A549 (cell line): ENCODE measurements around the gene CCS. TPM values are rescaled to one million over a fixed set of nuclear protein-coding genes. Genes with fewer than 3 reads are reported as not detected.
A peak's percentile ranks its signal among the peaks of the same experiment; 100 is the strongest.

ENCODE experiments used
- ATAC-seq, 2 experiments: fragments of 200-7000 bp in 1 of 2; fragments of >200 bp in 1 of 2; cut with Nextera tagmentation in 1 of 2; cut with Tn5 transposase in 1 of 2; 3 replicates each; pipeline versions ENCODE4 v1.8.0 to v1.9.1; 2018 to 2020; ENCODE audit warnings: mild to moderate bottlenecking in 1 of 2, moderate library complexity in 1 of 2
- CTCF ChIA-PET: fragments of 300-600 bp; sonication (Branson Sonifier 250); formaldehyde crosslinking; extraction: SDS; loops from one replicate; lab custom pipeline; 2021; ENCODE audit warnings: antibody characterized with exemption, inconsistent platforms; lab: Yijun Ruan, JAX
- POLR2A ChIA-PET: fragments of 350-600 bp; formaldehyde crosslinking; extraction: SDS; loops from one replicate; lab custom pipeline; 2021; ENCODE audit warnings: antibody characterized with exemption, inconsistent platforms; lab: Yijun Ruan, JAX
- DNase-seq, 2 experiments: peaks; one replicate each; pipeline versions ENCODE4 v3.0.0 to v3.0.0-alpha.2; 2011 to 2016; ENCODE audit warnings: low read depth in 1 of 2, low spot score in 1 of 2
- FAIRE-seq: peaks from 2 replicates; lab custom pipeline; 2011; peaks lifted over from hg19 to GRCh38; lab: Jason Lieb, UNC
- H3K27ac ChIP-seq, 2 experiments: fragments of >200 bp; sonication (Bioruptor Twin); formaldehyde crosslinking; 3 replicates each; pipeline ENCODE4 v1.5.1; 2016 to 2017
- H3K4me1 ChIP-seq: fragments of >200 bp; sonication (Bioruptor Twin); formaldehyde crosslinking; 3 replicates; pipeline ENCODE4 v1.6.1; 2016
- H3K4me2 ChIP-seq: fragments of >200 bp; sonication (Bioruptor Twin); formaldehyde crosslinking; 3 replicates; pipeline ENCODE4 v1.6.1; 2016
- H3K4me3 ChIP-seq: fragments of >200 bp; sonication (Bioruptor Twin); formaldehyde crosslinking; 3 replicates; pipeline ENCODE4 v1.5.1; 2016
- H3K9me3 ChIP-seq: fragments of >200 bp; sonication (Bioruptor Twin); formaldehyde crosslinking; 3 replicates; pipeline ENCODE4 v1.6.1; 2016
- ATOH8 ChIP-seq: fragments of 250-450 bp; sonication (Bioruptor Pico); IDR thresholded peaks from 2 replicates; pipeline ENCODE4 v1.5.0; 2020; ENCODE audit warnings: low read depth, mild to moderate bottlenecking, moderate library complexity
- CBX2 ChIP-seq: fragments of 200-600 bp; sonication (generic); IDR thresholded peaks from 2 replicates; pipeline ENCODE4 v1.6.1; 2016; ENCODE audit warnings: low read depth, mild to moderate bottlenecking, borderline replicate concordance
- CHD4 ChIP-seq: fragments of 200-600 bp; sonication (generic); IDR thresholded peaks from 2 replicates; pipeline ENCODE4 v1.6.1; 2016; ENCODE audit warnings: antibody characterized with exemption, mild to moderate bottlenecking, borderline replicate concordance
- ELK1 ChIP-seq: fragments of 150-350 bp; IDR thresholded peaks from 2 replicates; pipeline ENCODE4 v1.6.1; 2014; ENCODE audit warnings: low read depth, mild to moderate bottlenecking, low read length
- EP300 ChIP-seq, 2 experiments: fragments of >200 bp; sonication (Bioruptor Twin); formaldehyde crosslinking; IDR thresholded peaks; 2 replicates in 1 of 2; 3 replicates in 1 of 2; pipeline ENCODE4 v1.6.1; 2016 to 2017
- ESRRA ChIP-seq: fragments of 150-350 bp; IDR thresholded peaks from 2 replicates; pipeline ENCODE4 v1.6.1; 2014; ENCODE audit warnings: mild to moderate bottlenecking, low read length, borderline replicate concordance
- FOSB ChIP-seq: fragments of 250-450 bp; sonication (Bioruptor Pico); IDR thresholded peaks from 2 replicates; pipeline ENCODE4 v1.5.0; 2020; ENCODE audit warnings: mild to moderate bottlenecking, moderate library complexity
- FOXS1 ChIP-seq: fragments of 250-450 bp; sonication (Bioruptor Pico); IDR thresholded peaks from 2 replicates; pipeline ENCODE4 v1.5.0; 2020; ENCODE audit warnings: mild to moderate bottlenecking, moderate library complexity
- HDAC2 ChIP-seq: fragments of 200-600 bp; sonication (generic); IDR thresholded peaks from 2 replicates; pipeline ENCODE4 v1.6.1; 2016
- HOXA7 ChIP-seq: fragments of 250-450 bp; sonication (Bioruptor Pico); IDR thresholded peaks from 2 replicates; pipeline ENCODE4 v1.5.0; 2020; ENCODE audit warnings: mild to moderate bottlenecking, moderate library complexity
- KDM5A ChIP-seq: fragments of 200-600 bp; sonication (generic); IDR thresholded peaks from 2 replicates; pipeline ENCODE4 v1.6.1; 2016; ENCODE audit warnings: antibody characterized with exemption, mild to moderate bottlenecking
- MAFK ChIP-seq: fragments of 450-650 bp; IDR thresholded peaks from 2 replicates; pipeline ENCODE4 v1.6.1; 2014; ENCODE audit not compliant: partially characterized antibody
- MYC ChIP-seq: IDR thresholded peaks from 2 replicates; pipeline ENCODE4 v1.6.1; 2012; ENCODE audit warnings: mild to moderate bottlenecking, inconsistent platforms, low read length, improper control_type of control experiment, borderline replicate concordance
- NPAS2 ChIP-seq: fragments of 250-450 bp; sonication (Bioruptor Pico); IDR thresholded peaks from 2 replicates; pipeline ENCODE4 v1.8.0; 2022; ENCODE audit warnings: mild to moderate bottlenecking, moderate library complexity, borderline replicate concordance
- PBX3 ChIP-seq: IDR thresholded peaks from 2 replicates; pipeline ENCODE4 v1.6.1; 2012
- PHF8 ChIP-seq: fragments of 200-600 bp; sonication (generic); IDR thresholded peaks from 2 replicates; pipeline ENCODE4 v1.6.1; 2016; ENCODE audit warnings: low read depth, mild to moderate bottlenecking, antibody characterized with exemption, moderate library complexity, borderline replicate concordance
- RAD21 ChIP-seq, 2 experiments: fragments of >200 bp in 1 of 2; sonication (Bioruptor Twin) in 1 of 2; formaldehyde crosslinking in 1 of 2; IDR thresholded peaks in 1 of 2; conservative IDR thresholded peaks in 1 of 2; 2 replicates in 1 of 2; 3 replicates in 1 of 2; pipeline ENCODE4 v1.6.1; 2012 to 2018; ENCODE audit warnings: inconsistent platforms in 1 of 2
- RNF2 ChIP-seq: fragments of 200-600 bp; sonication (generic); IDR thresholded peaks from 2 replicates; pipeline ENCODE4 v1.6.1; 2016; ENCODE audit warnings: low read depth, mild to moderate bottlenecking, antibody characterized with exemption, moderate library complexity, borderline replicate concordance
- SMC3 ChIP-seq: fragments of >200 bp; sonication (Bioruptor Twin); formaldehyde crosslinking; IDR thresholded peaks from 3 replicates; pipeline ENCODE4 v1.6.1; 2018; ENCODE audit warnings: inconsistent platforms
- SREBF2 ChIP-seq: fragments of 450-650 bp; IDR thresholded peaks from 2 replicates; pipeline ENCODE4 v1.6.1; 2014; ENCODE audit warnings: mild to moderate bottlenecking, moderate library complexity
- TFCP2L1 ChIP-seq: fragments of 250-450 bp; sonication (Bioruptor Pico); IDR thresholded peaks from 2 replicates; pipeline ENCODE4 v1.5.0; 2021; ENCODE audit warnings: mild to moderate bottlenecking
- TP53 ChIP-seq: fragments of 250-450 bp; sonication (Bioruptor Pico); IDR thresholded peaks from 2 replicates; pipeline ENCODE4 v1.5.0; 2021; ENCODE audit warnings: mild to moderate bottlenecking, moderate library complexity
- USF2 ChIP-seq: fragments of 450-650 bp; IDR thresholded peaks from 2 replicates; pipeline ENCODE4 v1.6.1; 2014; ENCODE audit warnings: antibody characterized with exemption
- ZC3H11A ChIP-seq: fragments of 450-650 bp; IDR thresholded peaks from 2 replicates; pipeline ENCODE4 v1.6.1; 2014; ENCODE audit warnings: antibody characterized with exemption, mild to moderate bottlenecking
- ZSCAN20 ChIP-seq: fragments of 250-450 bp; sonication (Bioruptor Pico); IDR thresholded peaks from 2 replicates; pipeline ENCODE4 v1.8.0; 2022; ENCODE audit warnings: mild to moderate bottlenecking, moderate library complexity
- WGBS: methylation state at CpG from one replicate; pipeline ENCODE4 v1.1.6; 2017; ENCODE audit errors: missing lambda C conversion rate; 5-methylcytosine and 5-hydroxymethylcytosine counted together
- polyA plus RNA-seq, 4 experiments: library from polyadenylated mRNA; depleted of rRNA in 3 of 4; stranded (reverse); fragments of >200 nt; fragmentation: RNase III in 1 of 4; extraction: RNeasy Plus Mini Kit Qiagen cat#74134 plus additional on column Dnase treatment in 1 of 4; gene quantifications; 2 replicates in 3 of 4; 3 replicates in 1 of 4; pipeline ENCODE4 v1.2.3, GENCODE V29; 2011 to 2017
- TF ChIP-seq, protein P1 (sequence below): fragments of 250-450 bp; sonication (Bioruptor Pico); IDR thresholded peaks from 2 replicates; pipeline ENCODE4 v1.5.0; 2021; ENCODE audit warnings: mild to moderate bottlenecking, moderate library complexity, borderline replicate concordance

The CCS gene
- polyA plus RNA-seq, 2 of the 4 experiments (the other 2 are of a cell fraction), result 18.3 to 46.5 TPM

DNA sequence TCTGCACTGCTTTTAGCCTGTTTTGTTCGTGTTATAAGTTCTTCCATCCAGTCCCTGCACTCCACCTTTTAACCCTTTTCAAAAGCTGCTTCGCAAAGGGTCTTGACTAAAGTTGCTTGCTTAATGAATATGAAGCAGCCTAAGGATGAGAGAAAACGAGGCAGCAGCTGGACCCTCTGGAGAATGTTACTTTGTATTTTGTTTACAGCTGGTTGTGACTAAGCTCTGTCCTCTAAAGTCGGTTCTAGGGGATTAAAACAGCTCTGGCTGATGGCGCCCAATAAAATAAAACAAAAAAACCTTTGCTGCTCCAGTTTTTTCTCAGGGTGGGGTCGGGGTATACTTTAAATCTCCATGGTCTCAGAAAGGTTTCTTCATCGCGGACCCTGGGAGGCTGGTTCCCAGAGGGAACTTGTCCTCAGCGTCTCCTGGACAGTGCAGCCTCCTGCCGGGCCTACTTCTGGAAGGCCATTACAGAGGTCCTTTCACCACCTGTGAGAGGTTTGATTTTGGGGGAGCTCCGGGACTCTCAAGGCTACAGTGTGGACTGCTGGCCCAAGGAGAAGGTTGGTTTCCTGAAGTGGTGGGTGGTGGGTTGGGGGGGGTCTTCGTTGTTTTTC lies 44.7 kb downstream of the CCS start:
- Histone ChIP-seq H3K27ac (peak overlapping the region; percentile 75 to 91), H3K4me2 (peak overlapping the region; percentile 85), H3K4me1 (peaks cover 40% of the 10 kb centered on the region), H3K9me3 (no peaks in the 10 kb centered on the region), H3K4me3 (peak overlapping the region; percentile 32)
- ChIA-PET POLR2A (interaction anchor here (0.6 to 3.0 kb wide), 24 partner anchors 9 to 252 kb away, joined by 3 to 60 read pairs (median 6); partner anchors contain the start of genes CCDC87, CCS, CTSF and DPP3), CTCF (interaction anchor here (0.6 to 2.9 kb wide), 20 partner anchors 8 to 251 kb away, joined by 3 to 12 read pairs (median 3); partner anchors contain the start of gene CTSF)
- 32% methylated on average over 12 of the region's 12 CpGs for WGBS
- no peak for TF ChIP-seq HOXA7 (CRISPR knock-in tag)
- no peak for TF ChIP-seq KDM5A
- no peak for TF ChIP-seq PBX3
- TF ChIP-seq ZSCAN20 (CRISPR knock-in tag), result no peak
- no peak for TF ChIP-seq RAD21 (conservative IDR thresholded peaks at IDR 0.05 in 1 of 2, IDR thresholded peaks at IDR 0.05 in 1 of 2)
- TF ChIP-seq RNF2, result no peak
- no peak for TF ChIP-seq CHD4
- TF ChIP-seq ELK1, result no peak
- 0 out of 2 replicates have a peak, but pooled peaks have one; percentile 81 for TF ChIP-seq TP53 (CRISPR knock-in tag)
- no peak for TF ChIP-seq USF2
- TF ChIP-seq SMC3, result 0 out of 3 replicates have a peak, but pooled peaks have one; percentile 6
- DNase-seq (no peak), FAIRE-seq (no peak), ATAC-seq (peak; percentile 52 to 55)

DNA sequence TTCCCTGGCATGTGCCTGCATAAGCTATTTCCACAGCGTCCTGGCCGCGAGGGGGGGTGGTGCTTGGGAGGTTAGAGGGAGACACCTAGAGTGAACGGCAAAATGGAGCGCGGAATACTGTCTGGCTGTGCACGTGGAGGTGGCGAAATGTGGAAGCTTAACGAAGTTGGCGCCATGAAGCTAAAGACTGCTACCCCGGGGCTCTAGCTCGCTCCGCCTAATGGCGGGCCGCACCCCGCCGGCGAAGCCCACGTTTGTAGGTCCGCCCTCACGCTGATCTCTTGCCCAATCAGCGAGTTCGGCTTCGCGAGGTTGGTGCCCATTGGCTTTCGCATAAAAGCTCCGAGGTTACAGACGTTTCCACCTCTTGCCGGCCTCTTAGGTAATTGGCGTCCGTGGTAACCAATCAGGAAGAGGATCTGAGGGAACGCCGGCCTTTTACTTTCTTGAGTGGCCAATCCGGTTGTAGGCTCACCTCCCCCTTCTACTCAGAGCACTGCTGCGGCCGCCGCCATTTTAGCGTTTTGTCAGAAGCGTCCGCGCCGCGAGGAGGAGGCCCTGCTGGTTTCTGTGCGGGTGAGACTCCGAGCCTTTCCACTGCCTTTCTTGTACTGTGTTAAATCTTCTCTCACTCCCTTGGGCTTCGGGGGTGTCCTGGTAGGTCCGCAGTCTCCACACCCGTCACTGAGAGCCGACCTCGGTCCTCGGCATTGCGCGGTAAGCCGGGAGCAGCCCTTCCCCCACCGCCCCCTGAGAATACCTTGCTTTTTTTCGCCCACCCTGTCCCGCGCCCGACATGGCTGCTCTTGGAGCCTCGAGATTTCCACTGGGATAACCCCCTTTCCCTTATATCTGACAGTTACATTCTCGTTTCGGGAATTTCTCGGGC lies 45.4 kb downstream of the CCS start, which contains the start of gene RBM4:
Gene RBM4, plus strand, starts transcription at position 527 of the 889 bp plus-strand sequence. CDS start 1,009 bp downstream, outside the sequence.
- Histone ChIP-seq H3K4me1 (peaks cover 44% of the 10 kb centered on the region), H3K9me3 (no peaks in the 10 kb centered on the region), H3K4me3 (peak within 1 kb of the TSS; percentile 71), H3K4me2 (peak within 1 kb of the TSS; percentile 85), H3K27ac (peak within 1 kb of the TSS; percentile 88 to 91)
- POLR2A ChIA-PET, result interaction anchor here (0.6 to 3.0 kb wide), 24 partner anchors 10 to 256 kb away, joined by 3 to 60 read pairs (median 6); partner anchors contain the start of genes CCDC87, CCS, CTSF and DPP3
- DNase-seq (peak; percentile 99 to 100), ATAC-seq (peak; percentile 95), FAIRE-seq (no peak)
- WGBS, result 2% methylated on average over 33 of the region's 63 CpGs
- CTCF ChIA-PET, result interaction anchor here (0.7 to 2.9 kb wide), 21 partner anchors 9 to 252 kb away, joined by 3 to 12 read pairs (median 3); partner anchors contain the start of genes CTSF and RBM14
- TF ChIP-seq USF2 (no peak), FOXS1 (CRISPR knock-in tag) (no peak), ZC3H11A (no peak), TFCP2L1 (CRISPR knock-in tag) (no peak), MAFK (peak; percentile 74), CBX2 (no peak), MYC (peak; percentile 68), PHF8 (peak; percentile 82; the same call in 1 of the 2 replicates), SREBF2 (no peak), ESRRA (no peak), FOSB (CRISPR knock-in tag) (no peak), HDAC2 (no peak), KDM5A (no peak), EP300 (IDR thresholded peaks at IDR 0.05) (no peak), ATOH8 (CRISPR knock-in tag) (0 out of 2 replicates have a peak, but pooled peaks have one; percentile 20), NPAS2 (CRISPR knock-in tag) (no peak)
- TF ChIP-seq, protein P1, sequence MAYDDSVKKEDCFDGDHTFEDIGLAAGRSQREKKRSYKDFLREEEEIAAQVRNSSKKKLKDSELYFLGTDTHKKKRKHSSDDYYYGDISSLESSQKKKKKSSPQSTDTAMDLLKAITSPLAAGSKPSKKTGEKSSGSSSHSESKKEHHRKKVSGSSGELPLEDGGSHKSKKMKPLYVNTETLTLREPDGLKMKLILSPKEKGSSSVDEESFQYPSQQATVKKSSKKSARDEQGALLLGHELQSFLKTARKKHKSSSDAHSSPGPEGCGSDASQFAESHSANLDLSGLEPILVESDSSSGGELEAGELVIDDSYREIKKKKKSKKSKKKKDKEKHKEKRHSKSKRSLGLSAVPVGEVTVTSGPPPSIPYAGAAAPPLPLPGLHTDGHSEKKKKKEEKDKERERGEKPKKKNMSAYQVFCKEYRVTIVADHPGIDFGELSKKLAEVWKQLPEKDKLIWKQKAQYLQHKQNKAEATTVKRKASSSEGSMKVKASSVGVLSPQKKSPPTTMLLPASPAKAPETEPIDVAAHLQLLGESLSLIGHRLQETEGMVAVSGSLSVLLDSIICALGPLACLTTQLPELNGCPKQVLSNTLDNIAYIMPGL (CRISPR knock-in tag), result peak; percentile 60; the same call in 1 of the 2 replicates
